Body of pancreas (tissue), 4 donors: Measurements from ENCODE around the gene MAP10.

ENCODE experiments used
- POLR2A ChIP-seq, 3 donors: fragments of 450-650 bp; IDR thresholded peaks; one replicate each; pipeline ENCODE4 v1.6.1; 2016; ENCODE audit warnings: antibody characterized with exemption in 3 of 3, mild to moderate bottlenecking in 2 of 3
- TF ChIP-seq, protein P1 (sequence below), 7 experiments: fragments of 450-650 bp in 4 of 7; fragments of 200-600 bp in 3 of 7; sonication (generic) in 3 of 7; IDR thresholded peaks; one replicate each; pipeline ENCODE4 v1.5.1; 2016 to 2019; ENCODE audit warnings: antibody characterized with exemption in 7 of 7

DNA sequence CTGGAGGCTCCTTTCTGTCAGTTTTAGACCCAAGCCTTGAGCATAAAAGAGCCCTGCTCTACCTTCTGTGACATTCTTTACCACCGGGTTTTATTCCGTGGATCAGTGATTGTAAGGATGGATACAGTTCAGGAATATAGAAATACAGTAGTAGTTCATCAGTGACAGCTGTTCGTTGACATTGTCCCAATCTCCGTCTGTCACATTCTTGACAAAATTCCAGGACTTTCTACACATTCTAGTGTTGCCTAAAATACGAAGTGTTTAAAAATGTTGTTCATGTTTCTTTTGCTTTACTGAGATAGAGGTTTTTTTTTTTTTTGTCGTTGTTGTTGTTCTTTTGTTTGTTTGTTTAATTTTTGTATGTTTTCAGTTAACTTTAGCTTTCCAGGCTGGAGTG lies 29.9 kb downstream of the MAP10 start:
- TF ChIP-seq, protein P1, sequence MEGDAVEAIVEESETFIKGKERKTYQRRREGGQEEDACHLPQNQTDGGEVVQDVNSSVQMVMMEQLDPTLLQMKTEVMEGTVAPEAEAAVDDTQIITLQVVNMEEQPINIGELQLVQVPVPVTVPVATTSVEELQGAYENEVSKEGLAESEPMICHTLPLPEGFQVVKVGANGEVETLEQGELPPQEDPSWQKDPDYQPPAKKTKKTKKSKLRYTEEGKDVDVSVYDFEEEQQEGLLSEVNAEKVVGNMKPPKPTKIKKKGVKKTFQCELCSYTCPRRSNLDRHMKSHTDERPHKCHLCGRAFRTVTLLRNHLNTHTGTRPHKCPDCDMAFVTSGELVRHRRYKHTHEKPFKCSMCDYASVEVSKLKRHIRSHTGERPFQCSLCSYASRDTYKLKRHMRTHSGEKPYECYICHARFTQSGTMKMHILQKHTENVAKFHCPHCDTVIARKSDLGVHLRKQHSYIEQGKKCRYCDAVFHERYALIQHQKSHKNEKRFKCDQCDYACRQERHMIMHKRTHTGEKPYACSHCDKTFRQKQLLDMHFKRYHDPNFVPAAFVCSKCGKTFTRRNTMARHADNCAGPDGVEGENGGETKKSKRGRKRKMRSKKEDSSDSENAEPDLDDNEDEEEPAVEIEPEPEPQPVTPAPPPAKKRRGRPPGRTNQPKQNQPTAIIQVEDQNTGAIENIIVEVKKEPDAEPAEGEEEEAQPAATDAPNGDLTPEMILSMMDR (IDR thresholded peaks at IDR 0.05): no peak
- no peak for TF ChIP-seq POLR2A (IDR thresholded peaks at IDR 0.05)
